Hepatocyte (in vitro differentiated cells): ENCODE data around the gene RIN3. TPM values are rescaled to one million over a fixed set of nuclear protein-coding genes. Genes with fewer than 3 reads are reported as not detected.
A peak's percentile ranks its signal among the peaks of the same experiment; 100 is the strongest.

Source experiments
- DNase-seq: peaks from one replicate; pipeline ENCODE4 v3.0.0-alpha.2; 2016; ENCODE audit warnings: low spot score
- H2AFZ ChIP-seq: fragments of 200-600 bp; sonication (generic); 2 replicates; pipeline ENCODE4 v1.6.0; 2016; ENCODE audit warnings: antibody characterized with exemption, mild to moderate bottlenecking
- H3K27ac ChIP-seq: fragments of 200-600 bp; sonication (generic); 2 replicates; pipeline ENCODE4 v1.5.1; 2016; ENCODE audit warnings: mild to moderate bottlenecking
- H3K27me3 ChIP-seq: fragments of 200-600 bp; sonication (generic); 2 replicates; pipeline ENCODE4 v1.6.1; 2016
- H3K36me3 ChIP-seq: fragments of 200-600 bp; sonication (generic); replicated peaks from 2 replicates; pipeline ENCODE4 v1.5.1; 2016; ENCODE audit warnings: low read depth; ENCODE audit not compliant: insufficient read depth
- H3K4me1 ChIP-seq: fragments of 200-600 bp; sonication (generic); 2 replicates; pipeline ENCODE4 v1.5.1; 2016; ENCODE audit warnings: mild to moderate bottlenecking, moderate library complexity; ENCODE audit not compliant: insufficient read depth
- H3K4me2 ChIP-seq: fragments of 200-600 bp; sonication (generic); 2 replicates; pipeline ENCODE4 v1.6.0; 2016
- H3K4me3 ChIP-seq: fragments of 200-600 bp; sonication (generic); 2 replicates; pipeline ENCODE4 v1.5.1; 2016; ENCODE audit warnings: mild to moderate bottlenecking
- H3K79me2 ChIP-seq: fragments of 200-600 bp; sonication (generic); 2 replicates; pipeline ENCODE4 v1.6.0; 2017; ENCODE audit warnings: mild to moderate bottlenecking
- H3K9me2 ChIP-seq: fragments of 200-600 bp; sonication (generic); replicated peaks from 2 replicates; pipeline ENCODE4 v1.6.0; 2017; ENCODE audit warnings: mild to moderate bottlenecking; ENCODE audit not compliant: insufficient read depth
- H3K9me3 ChIP-seq: fragments of 200-600 bp; sonication (generic); 2 replicates; pipeline ENCODE4 v1.5.1; 2016; ENCODE audit warnings: low read depth, mild to moderate bottlenecking
- H4K20me1 ChIP-seq: fragments of 200-600 bp; sonication (generic); 2 replicates; pipeline ENCODE4 v1.6.0; 2016; ENCODE audit warnings: mild to moderate bottlenecking; ENCODE audit not compliant: insufficient read depth, poor library complexity, severe bottlenecking
- CTCF ChIP-seq: fragments of 200-600 bp; sonication (generic); IDR thresholded peaks from 2 replicates; pipeline ENCODE4 v1.5.1; 2016; ENCODE audit warnings: antibody characterized with exemption, mild to moderate bottlenecking; ENCODE audit not compliant: poor library complexity
- EZH2 ChIP-seq: fragments of 200-600 bp; sonication (generic); IDR thresholded peaks from 2 replicates; pipeline ENCODE4 v1.6.1; 2016; ENCODE audit warnings: antibody characterized with exemption, mild to moderate bottlenecking, borderline replicate concordance
- EZH2phosphoT487 ChIP-seq: fragments of 200-600 bp; sonication (generic); IDR thresholded peaks from one replicate; pipeline ENCODE4 v1.6.1; 2018; ENCODE audit warnings: antibody characterized with exemption, mild to moderate bottlenecking, low read depth, moderate library complexity; ENCODE audit not compliant: unreplicated experiment, severe bottlenecking
- WGBS: methylation state at CpG from one replicate; pipeline ENCODE4 v1.1.6; 2016; ENCODE audit warnings: low lambda C conversion rate; ENCODE audit errors: missing lambda C conversion rate; 5-methylcytosine and 5-hydroxymethylcytosine counted together
- polyA plus RNA-seq: library from polyadenylated mRNA; unstranded; fragments of >200 nt; fragmentation: Nextera tagmentation; extraction: Ambion mirVana; gene quantifications from 2 replicates; pipeline ENCODE4 v1.2.1, GENCODE V29; 2016
- total RNA-seq: library from RNA; depleted of rRNA; stranded (reverse); fragments of >200 nt; gene quantifications from 2 replicates; pipeline ENCODE4 v1.2.3, GENCODE V29; 2014

Gene RIN3
- total and polyA plus RNA-seq, 2 experiments from 2014 or later = 4.2 to 11.8 TPM

GRCh38 chr14:92609955-92610354, 96.4 kb downstream of the RIN3 start:
- H3K27ac ChIP-seq = no peak overlapping the region
- H3K4me3 ChIP-seq = no peak overlapping the region

GRCh38 chr14:92610849-92611271, 97.3 kb downstream of the RIN3 start:
- Histone ChIP-seq H4K20me1 (no peaks in the 10 kb centered on the region), H3K4me1 (no peaks in the 10 kb centered on the region), H3K36me3 (no peaks in the 10 kb centered on the region), H3K9me3 (no peaks in the 10 kb centered on the region), H3K27me3 (no peaks in the 10 kb centered on the region), H3K27ac (no peak overlapping the region), H3K79me2 (no peaks in the 10 kb centered on the region), H3K4me3 (no peak overlapping the region), H3K9me2 (no peaks in the 10 kb centered on the region), H3K4me2 (no peak overlapping the region), H2AFZ (no peak overlapping the region)
- WGBS = 91% methylated on average over 7 of the region's 7 CpGs
- DNase-seq = no peak
- TF ChIP-seq EZH2 = no peak
- TF ChIP-seq EZH2phosphoT487 = no peak

More at GRCh38 chr14:92609955-92610354, 96.4 kb downstream of the RIN3 start:
- no peak for DNase-seq
- Histone ChIP-seq H3K4me1 (no peaks in the 10 kb centered on the region), H3K9me2 (no peaks in the 10 kb centered on the region), H3K27me3 (no peaks in the 10 kb centered on the region), H4K20me1 (no peaks in the 10 kb centered on the region), H3K9me3 (no peaks in the 10 kb centered on the region), H2AFZ (no peak overlapping the region), H3K4me2 (no peak overlapping the region), H3K36me3 (no peaks in the 10 kb centered on the region), H3K79me2 (no peaks in the 10 kb centered on the region)
- WGBS = 88% methylated on average over 4 of the region's 4 CpGs
- TF ChIP-seq CTCF (no peak), EZH2phosphoT487 (no peak), EZH2 (no peak)

- Histone ChIP-seq H3K36me3 (no peaks in the 10 kb centered on the region), H4K20me1 (no peaks in the 10 kb centered on the region), H2AFZ (no peak overlapping the region), H3K4me2 (no peak overlapping the region), H3K4me1 (no peaks in the 10 kb centered on the region), H3K9me3 (no peaks in the 10 kb centered on the region), H3K4me3 (no peak overlapping the region), H3K79me2 (no peaks in the 10 kb centered on the region), H3K27me3 (no peaks in the 10 kb centered on the region), H3K27ac (no peak overlapping the region), H3K9me2 (no peaks in the 10 kb centered on the region)
- no peak for TF ChIP-seq EZH2phosphoT487
- peak; percentile 49 for TF ChIP-seq CTCF
- 60% methylated on average over 11 of the region's 11 CpGs for whole genome bisulfite sequencing
- DNase-seq = no peak
Observed at GRCh38 chr14:92613008-92613658, 99.6 kb downstream of the RIN3 start.

GRCh38 chr14:92613681-92614260, 100.2 kb downstream of the RIN3 start:
- Histone ChIP-seq H3K9me2 (no peaks in the 10 kb centered on the region), H3K27ac (no peak overlapping the region), H3K9me3 (no peaks in the 10 kb centered on the region), H3K27me3 (no peaks in the 10 kb centered on the region), H2AFZ (no peak overlapping the region), H3K4me1 (no peaks in the 10 kb centered on the region), H3K4me2 (no peak overlapping the region), H3K36me3 (no peaks in the 10 kb centered on the region), H3K4me3 (no peak overlapping the region), H4K20me1 (no peaks in the 10 kb centered on the region), H3K79me2 (no peaks in the 10 kb centered on the region)
- TF ChIP-seq CTCF (no peak), EZH2phosphoT487 (no peak), EZH2 (no peak)
- no peak for DNase-seq
- 95% methylated on average over 10 of the region's 10 CpGs for WGBS
